K562 (cell line): Measurements from ENCODE around the gene C2orf42. TPM values are rescaled to one million over a fixed set of nuclear protein-coding genes. Genes with fewer than 3 reads are reported as not detected.
A peak's percentile ranks its signal among the peaks of the same experiment; 100 is the strongest.

Experiments
- BRF2 ChIP-seq: IDR thresholded peaks from 3 replicates; pipeline ENCODE4 v1.6.1; 2011; ENCODE audit warnings: borderline replicate concordance, mild to moderate bottlenecking; ENCODE audit not compliant: insufficient read length, insufficient read depth
- CAMTA2 ChIP-seq: fragments of 250-450 bp; sonication (Bioruptor Pico); conservative IDR thresholded peaks from 2 replicates; pipeline ENCODE4 v1.5.1; 2022
- ESRRA ChIP-seq: fragments of 450-650 bp; IDR thresholded peaks from 2 replicates; pipeline ENCODE4 v1.6.1; 2014; ENCODE audit warnings: low read depth, mild to moderate bottlenecking, moderate library complexity, borderline replicate concordance
- ETV5 ChIP-seq: sonication (generic); formaldehyde crosslinking; IDR thresholded peaks from 2 replicates; pipeline ENCODE4 v1.4.0; 2020; ENCODE audit warnings: low read depth, mild to moderate bottlenecking, missing genetic modification reagents
- ILF3 ChIP-seq: fragments of 450-650 bp; IDR thresholded peaks from 2 replicates; pipeline ENCODE4 v1.6.1; 2018; ENCODE audit warnings: antibody characterized with exemption, mild to moderate bottlenecking, moderate library complexity, borderline replicate concordance
- IRF9 ChIP-seq: fragments of 450-650 bp; IDR thresholded peaks from 2 replicates; pipeline ENCODE4 v1.6.1; 2016; ENCODE audit warnings: missing biosample characterization, missing genetic modification characterization
- MAFF ChIP-seq: IDR thresholded peaks from 2 replicates; pipeline ENCODE4 v1.6.1; 2012; ENCODE audit warnings: low read length, improper control_type of control experiment
- MAFK ChIP-seq: IDR thresholded peaks from 2 replicates; pipeline ENCODE4 v1.6.1; 2011; ENCODE audit warnings: low read length, improper control_type of control experiment
- MAZ ChIP-seq, 2 experiments: fragments of 450-650 bp in 1 of 2; sonication (generic) in 1 of 2; formaldehyde crosslinking; IDR thresholded peaks in 1 of 2; conservative IDR thresholded peaks in 1 of 2; 2 replicates each; pipeline versions ENCODE4 v1.4.0 to v1.5.0; 2020; ENCODE audit warnings: mild to moderate bottlenecking in 1 of 2, missing genetic modification reagents in 1 of 2
- MCM2 ChIP-seq: fragments of 450-650 bp; IDR thresholded peaks from 2 replicates; pipeline ENCODE4 v1.6.1; 2017; ENCODE audit warnings: low read depth, mild to moderate bottlenecking
- MEF2D ChIP-seq: conservative IDR thresholded peaks from 2 replicates; pipeline ENCODE4 v1.6.1; 2016; ENCODE audit warnings: low read depth, missing genetic modification characterization, missing compliant biosample characterization
- MTA2 ChIP-seq: fragments of 450-650 bp; IDR thresholded peaks from 2 replicates; pipeline ENCODE4 v1.6.1; 2016; ENCODE audit warnings: low read depth
- NCOA6 ChIP-seq: fragments of 450-650 bp; IDR thresholded peaks from 2 replicates; pipeline ENCODE4 v1.6.1; 2017; ENCODE audit warnings: mild to moderate bottlenecking
- NFATC3 ChIP-seq: fragments of 450-650 bp; IDR thresholded peaks from 2 replicates; pipeline ENCODE4 v1.6.1; 2017; ENCODE audit warnings: mild to moderate bottlenecking
- PHF21A ChIP-seq: fragments of 450-650 bp; IDR thresholded peaks from 2 replicates; pipeline ENCODE4 v1.6.1; 2017; ENCODE audit warnings: low read depth, borderline replicate concordance
- POLR3G ChIP-seq: IDR thresholded peaks from 2 replicates; pipeline ENCODE4 v1.6.1; 2011; ENCODE audit not compliant: insufficient read length, insufficient replicate concordance; ENCODE audit errors: extremely low read depth
- PURB ChIP-seq: sonication (generic); formaldehyde crosslinking; IDR thresholded peaks from 2 replicates; pipeline ENCODE4 v1.9.0; 2021; ENCODE audit warnings: low read depth, mild to moderate bottlenecking, missing genetic modification reagents
- STAG1 ChIP-seq: sonication (generic); formaldehyde crosslinking; IDR thresholded peaks from 2 replicates; pipeline ENCODE4 v1.5.0; 2020; ENCODE audit warnings: missing genetic modification reagents, borderline replicate concordance
- TCF7L2 ChIP-seq: fragments of 150-350 bp; IDR thresholded peaks from 2 replicates; pipeline ENCODE4 v1.6.1; 2016; ENCODE audit warnings: low read depth, mild to moderate bottlenecking, low read length, moderate library complexity
- TFAM ChIP-seq: fragments of 250-450 bp; sonication (Bioruptor Pico); conservative IDR thresholded peaks from 2 replicates; pipeline ENCODE4 v1.5.0; 2021; ENCODE audit warnings: mild to moderate bottlenecking, moderate library complexity
- YBX1 ChIP-seq: fragments of 450-650 bp; IDR thresholded peaks from 2 replicates; pipeline ENCODE4 v1.7.1; 2016; ENCODE audit warnings: mild to moderate bottlenecking
- ZC3H11A ChIP-seq: IDR thresholded peaks from 2 replicates; pipeline ENCODE4 v1.6.1; 2012; ENCODE audit warnings: low read depth, low read length, improper control_type of control experiment
- ZFP91 ChIP-seq: sonication (generic); formaldehyde crosslinking; IDR thresholded peaks from 2 replicates; pipeline ENCODE4 v1.8.0; 2022; ENCODE audit warnings: mild to moderate bottlenecking, missing genetic modification reagents
- ZNF140 ChIP-seq: fragments of 250-450 bp; sonication (Bioruptor Pico); IDR thresholded peaks from 2 replicates; pipeline ENCODE4 v1.8.0; 2021; ENCODE audit warnings: moderate library complexity, mild to moderate bottlenecking, inconsistent platforms
- ZNF146 ChIP-seq: IDR thresholded peaks from one replicate; pipeline ENCODE4 v1.6.1; 2018; ENCODE audit warnings: missing compliant biosample characterization; ENCODE audit not compliant: unreplicated experiment
- ZNF23 ChIP-seq: fragments of 250-450 bp; sonication (Bioruptor Pico); IDR thresholded peaks from 2 replicates; pipeline ENCODE4 v1.4.0; 2020; ENCODE audit warnings: mild to moderate bottlenecking
- ZNF3 ChIP-seq: fragments of 250-450 bp; sonication (Bioruptor Pico); IDR thresholded peaks from 2 replicates; pipeline ENCODE4 v1.5.0; 2021; ENCODE audit warnings: mild to moderate bottlenecking, moderate library complexity
- ZNF324 ChIP-seq: fragments of 250-450 bp; sonication (Bioruptor Pico); IDR thresholded peaks from 2 replicates; pipeline ENCODE4 v1.4.0; 2020; ENCODE audit warnings: mild to moderate bottlenecking
- polyA plus RNA-seq, 8 experiments: library from polyadenylated mRNA; depleted of rRNA in 4 of 8; stranded (reverse) in 5 of 8; unstranded in 3 of 8; fragments of >200 nt; fragmentation: Nextera tagmentation in 2 of 8; fragmentation: Illumina TruSeq in 1 of 8; extraction: Ambion mirVana in 2 of 8; extraction: Trizol in 1 of 8; gene quantifications; 2 replicates each; pipeline versions ENCODE4 v1.2.1 to v1.2.3, GENCODE V29; 2011 to 2014; ENCODE audit warnings: inconsistent platforms in 1 of 8, missing spikeins in 1 of 8
- total RNA-seq, 7 experiments: library from RNA; depleted of rRNA in 6 of 7; stranded (reverse); fragments of >200 nt in 6 of 7; fragmentation: Illumina TruSeq in 2 of 7; extraction: Trizol in 2 of 7; gene quantifications; 2 replicates each; pipeline versions ENCODE4 v1.2.1 to v1.2.3, GENCODE V29; 2011 to 2021; ENCODE audit warnings: low replicate concordance in 1 of 7

C2orf42 gene
- total and polyA plus RNA-seq, 9 of the 15 experiments (the other 6 are each of a cell fraction or from before 2014, with no cell fraction given): 4.6 to 10.9 (median 7.5) TPM

- TF ChIP-seq ILF3 (no peak), MAFK (no peak), MTA2 (no peak; the same call in 1 of the 2 replicates), ZNF140 (CRISPR knock-in tag) (no peak), POLR3G (no peak), ZNF324 (CRISPR knock-in tag) (no peak), MCM2 (no peak), ZFP91 (CRISPR knock-in tag) (no peak), BRF2 (no peak), PHF21A (0 out of 2 replicates have a peak, but pooled peaks have one; percentile 33), IRF9 (tag) (no peak), ZNF23 (CRISPR knock-in tag) (no peak), YBX1 (no peak), ZC3H11A (no peak), MEF2D (no peak), CAMTA2 (CRISPR knock-in tag) (no peak), MAFF (no peak), ESRRA (peak; percentile 32; the same call in 1 of the 2 replicates), ETV5 (CRISPR knock-in tag) (peak; percentile 88), NFATC3 (no peak), STAG1 (CRISPR knock-in tag) (no peak), TFAM (CRISPR knock-in tag) (no peak), PURB (CRISPR knock-in tag) (no peak), TCF7L2 (no peak), ZNF3 (CRISPR knock-in tag) (no peak), NCOA6 (no peak), MAZ (CRISPR knock-in tag; conservative IDR thresholded peaks at IDR 0.05 in 1 of 2, IDR thresholded peaks at IDR 0.05 in 1 of 2) (peak; percentile 68 to 75), ZNF146 (CRISPR knock-in tag) (no peak)
These were observed at the start of gene C2orf42 (continued) for GRCh38 chr2:70190418-70191243.
